Activated naive CD8-positive, alpha-beta T cell (primary cell): ENCODE results near the gene NEMP1.

Experiments used
- H3K27ac Mint-ChIP-seq: one replicate; pipeline ENCODE4 v1.8.0; 2021; ENCODE audit warnings: mixed read lengths
- H3K27me3 Mint-ChIP-seq: one replicate; pipeline ENCODE4 v1.8.0; 2021; ENCODE audit warnings: mixed read lengths
- H3K36me3 Mint-ChIP-seq: one replicate; pipeline ENCODE4 v1.8.0; 2021; ENCODE audit warnings: mixed read lengths
- H3K4me1 Mint-ChIP-seq: one replicate; pipeline ENCODE4 v1.8.0; 2021; ENCODE audit warnings: low read depth, mixed read lengths
- H3K4me3 Mint-ChIP-seq: one replicate; pipeline ENCODE4 v1.8.0; 2021; ENCODE audit warnings: mild to moderate bottlenecking, mixed read lengths
- H3K9me3 Mint-ChIP-seq: one replicate; pipeline ENCODE4 v1.8.0; 2021; ENCODE audit warnings: low read depth, mixed read lengths

The NEMP1 gene

GRCh38 chr12:57016348-57016747 lies 62.2 kb downstream of the NEMP1 start, which contains the start of gene TAC3:
Gene TAC3 (minus strand): TSS chr12:57016529. CDS start chr12:57015797, 732 bp downstream.
- no peaks in the 10 kb centered on the region for H3K27me3 Mint-ChIP-seq
- no peaks in the 10 kb centered on the region for H3K9me3 Mint-ChIP-seq
- no peaks in the 10 kb centered on the region for H3K36me3 Mint-ChIP-seq
- H3K4me1 Mint-ChIP-seq, result peaks cover 29% of the 10 kb centered on the region
- no peak within 1 kb of the TSS for H3K4me3 Mint-ChIP-seq
- H3K27ac Mint-ChIP-seq, result no peak within 1 kb of the TSS

GRCh38 chr12:57012600-57013465 lies 65.8 kb downstream of the NEMP1 start:
- H3K4me3 Mint-ChIP-seq, result no peak overlapping the region
- no peaks in the 10 kb centered on the region for H3K36me3 Mint-ChIP-seq
- no peaks in the 10 kb centered on the region for H3K27me3 Mint-ChIP-seq
- H3K9me3 Mint-ChIP-seq, result no peaks in the 10 kb centered on the region
- peaks cover 31% of the 10 kb centered on the region for H3K4me1 Mint-ChIP-seq
- no peak overlapping the region for H3K27ac Mint-ChIP-seq

- Mint-ChIP-seq H3K36me3 (no peaks in the 10 kb centered on the region), H3K4me1 (peaks cover 42% of the 10 kb centered on the region), H3K27ac (peak overlapping the region; percentile 25), H3K4me3 (peak overlapping the region; percentile 35), H3K9me3 (no peaks in the 10 kb centered on the region), H3K27me3 (no peaks in the 10 kb centered on the region)
Measured at GRCh38 chr12:57011438-57012424, 66.9 kb downstream of the NEMP1 start.

DNA sequence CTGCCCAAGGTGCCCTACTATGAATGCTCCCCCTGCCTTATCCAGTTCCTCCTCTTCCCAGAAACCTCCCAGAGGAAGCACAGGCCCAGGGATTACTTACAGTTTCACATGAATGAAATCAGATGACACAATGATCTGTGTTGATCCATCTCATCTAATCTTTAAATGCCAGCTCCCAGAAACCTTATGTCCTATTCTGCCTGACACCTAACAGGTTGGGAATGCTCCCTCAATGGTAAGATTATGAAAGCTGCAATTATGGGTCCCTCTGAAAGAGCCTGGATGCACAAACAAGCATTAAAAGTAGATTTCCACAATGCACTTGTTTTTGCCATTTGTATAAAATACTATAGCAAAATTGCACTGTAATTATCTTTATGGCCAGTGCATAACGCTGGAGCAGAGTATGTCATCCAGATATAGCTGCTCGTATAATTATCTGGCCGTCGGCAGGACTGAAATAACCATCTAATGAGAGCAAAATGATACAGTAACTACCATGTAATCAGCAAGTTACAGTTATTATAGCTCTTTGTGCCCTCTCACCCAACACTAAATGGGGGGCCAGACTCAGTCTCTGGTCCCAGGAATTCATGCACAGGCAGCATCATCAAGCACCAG lies 67.9 kb downstream of the NEMP1 start:
- no peaks in the 10 kb centered on the region for H3K9me3 Mint-ChIP-seq
- peak overlapping the region; percentile 25 for H3K27ac Mint-ChIP-seq
- H3K4me1 Mint-ChIP-seq, result peaks cover 44% of the 10 kb centered on the region
- no peaks in the 10 kb centered on the region for H3K36me3 Mint-ChIP-seq
- no peak overlapping the region for H3K4me3 Mint-ChIP-seq
- H3K27me3 Mint-ChIP-seq, result no peaks in the 10 kb centered on the region

GRCh38 chr12:57009949-57010626 lies 68.5 kb downstream of the NEMP1 start:
- H3K4me1 Mint-ChIP-seq, result peaks cover 51% of the 10 kb centered on the region
- no peaks in the 10 kb centered on the region for H3K27me3 Mint-ChIP-seq
- H3K9me3 Mint-ChIP-seq, result no peaks in the 10 kb centered on the region
- no peak overlapping the region for H3K27ac Mint-ChIP-seq
- no peaks in the 10 kb centered on the region for H3K36me3 Mint-ChIP-seq
- H3K4me3 Mint-ChIP-seq, result no peak overlapping the region

GRCh38 chr12:57008178-57008577 lies 70.4 kb downstream of the NEMP1 start:
- H3K27me3 Mint-ChIP-seq, result no peaks in the 10 kb centered on the region
- H3K9me3 Mint-ChIP-seq, result no peaks in the 10 kb centered on the region
- peak overlapping the region; percentile 95 for H3K27ac Mint-ChIP-seq
- peak overlapping the region; percentile 44 for H3K4me3 Mint-ChIP-seq
- H3K36me3 Mint-ChIP-seq, result peaks cover 7% of the 10 kb centered on the region
- H3K4me1 Mint-ChIP-seq, result peaks cover 62% of the 10 kb centered on the region

DNA sequence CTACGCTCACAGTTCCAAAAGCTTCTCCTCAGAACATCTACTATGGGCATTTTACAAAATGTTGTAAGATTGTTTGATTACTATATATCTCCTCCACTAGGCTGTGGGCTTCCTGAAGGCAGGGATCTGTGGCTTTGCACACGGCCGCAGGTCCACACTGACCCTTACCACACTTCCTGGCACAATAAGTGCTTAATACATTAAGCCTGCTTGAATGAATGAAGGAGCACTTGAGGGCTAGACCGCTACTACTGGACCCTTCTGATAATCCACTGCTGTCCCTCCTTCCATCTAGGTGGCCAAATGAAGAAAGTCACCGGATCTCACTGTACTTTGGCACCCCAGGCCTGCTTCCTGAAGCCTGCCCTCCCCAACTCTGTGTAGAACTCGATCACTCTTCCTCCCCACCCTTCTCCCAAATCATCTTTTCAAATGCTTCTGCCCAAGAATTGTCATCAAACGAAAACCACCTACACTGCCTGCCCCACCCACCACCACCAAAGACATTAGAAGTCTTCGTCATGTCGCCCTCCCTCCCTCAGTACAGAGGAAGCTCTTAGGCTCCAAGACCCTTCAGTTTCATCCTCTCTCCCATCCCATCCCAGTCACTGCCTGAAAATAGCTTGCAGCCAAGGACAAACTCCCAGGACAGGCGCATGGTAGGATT lies 71.6 kb downstream of the NEMP1 start:
- no peaks in the 10 kb centered on the region for H3K9me3 Mint-ChIP-seq
- H3K36me3 Mint-ChIP-seq, result peaks cover 10% of the 10 kb centered on the region
- peak overlapping the region; percentile 95 for H3K27ac Mint-ChIP-seq
- H3K4me3 Mint-ChIP-seq, result peak overlapping the region; percentile 92
- H3K27me3 Mint-ChIP-seq, result no peaks in the 10 kb centered on the region
- H3K4me1 Mint-ChIP-seq, result peaks cover 61% of the 10 kb centered on the region

DNA sequence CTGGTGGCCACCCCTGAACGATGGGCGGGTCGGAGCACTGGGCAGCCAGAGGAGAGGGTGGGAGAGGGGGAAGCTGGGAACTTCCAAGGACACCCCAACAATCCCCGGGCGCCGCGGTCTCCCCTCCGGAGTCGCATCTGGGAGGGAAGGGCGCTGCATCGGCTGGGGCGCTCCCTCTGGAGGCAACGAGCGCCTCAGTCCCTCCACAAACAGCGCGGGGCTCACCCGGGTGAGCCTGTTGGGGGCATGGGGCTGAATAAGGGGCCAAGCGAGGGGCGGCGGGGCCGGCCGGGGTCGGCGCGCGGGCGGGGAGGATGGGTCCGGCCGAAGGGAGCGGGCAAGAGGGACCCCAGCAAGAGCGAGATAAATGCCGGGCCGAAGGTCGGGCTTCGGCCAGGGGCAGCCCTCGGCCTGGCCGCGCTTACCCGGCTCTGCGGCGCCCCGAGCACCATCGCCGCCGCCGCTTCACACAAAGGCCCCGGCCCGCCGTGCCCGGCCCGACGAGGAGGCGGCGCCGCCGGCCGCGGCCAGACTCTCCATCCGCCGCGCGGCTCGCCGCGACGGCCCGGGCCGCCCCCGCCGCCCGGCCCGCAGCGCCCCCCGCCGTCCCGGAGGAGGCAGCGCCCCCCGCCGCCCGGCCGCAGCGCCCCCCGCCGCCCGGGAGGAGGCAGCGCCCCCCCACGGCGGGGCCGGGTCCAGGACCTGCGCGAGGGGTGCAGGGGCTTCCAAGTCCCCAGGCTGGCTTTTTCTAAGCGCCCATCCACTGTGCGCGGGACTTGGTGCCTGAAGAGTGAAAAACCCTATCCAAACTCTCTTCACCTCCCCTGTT lies 72.4 kb downstream of the NEMP1 start, which contains the start of gene ZBTB39:
ZBTB39 (minus strand) TSS at position 567 of the 829 bp plus-strand sequence. CDS start 1,629 bp downstream, outside the sequence.
- peaks cover 61% of the 10 kb centered on the region for H3K4me1 Mint-ChIP-seq
- H3K36me3 Mint-ChIP-seq, result peaks cover 10% of the 10 kb centered on the region
- no peaks in the 10 kb centered on the region for H3K9me3 Mint-ChIP-seq
- H3K27me3 Mint-ChIP-seq, result no peaks in the 10 kb centered on the region
- H3K4me3 Mint-ChIP-seq, result peak within 1 kb of the TSS; percentile 96
- peak within 1 kb of the TSS; percentile 95 for H3K27ac Mint-ChIP-seq
